IgD-negative memory B cell (primary cell): ENCODE measurements around the gene SCGN. TPM values are rescaled to one million over a fixed set of nuclear protein-coding genes. Genes with fewer than 3 reads are reported as not detected.

ENCODE experiments used
- H3K27ac Mint-ChIP-seq, 3 donors: one replicate each; pipeline ENCODE4 v1.8.0; 2020 to 2022; ENCODE audit warnings: mild to moderate bottlenecking in 3 of 3, mixed read lengths in 3 of 3, moderate library complexity in 1 of 3
- H3K27me3 Mint-ChIP-seq: one replicate; pipeline ENCODE4 v1.8.0; 2021; ENCODE audit warnings: mixed read lengths
- H3K36me3 Mint-ChIP-seq: one replicate; pipeline ENCODE4 v1.8.0; 2020; ENCODE audit warnings: mild to moderate bottlenecking, mixed read lengths
- H3K4me1 Mint-ChIP-seq, 3 donors: one replicate each; pipeline ENCODE4 v1.8.0; 2020 to 2022; ENCODE audit warnings: mixed read lengths in 3 of 3, mild to moderate bottlenecking in 1 of 3
- H3K4me3 Mint-ChIP-seq, 4 donors: one replicate each; pipeline ENCODE4 v1.8.0; 2020 to 2022; ENCODE audit warnings: mild to moderate bottlenecking in 4 of 4, mixed read lengths in 4 of 4, moderate library complexity in 3 of 4
- H3K9me3 Mint-ChIP-seq, 3 donors: one replicate each; pipeline ENCODE4 v1.8.0; 2020 to 2021; ENCODE audit warnings: mixed read lengths in 3 of 3, mild to moderate bottlenecking in 1 of 3
- polyA plus RNA-seq: library from polyadenylated mRNA; unstranded; fragments of 300-500 nt; fragmentation: Illumina TruSeq; gene quantifications from one replicate; pipeline ENCODE4 v1.2.3, GENCODE V29; 2021

SCGN gene
- polyA plus RNA-seq, 1 donor from 2014 or later: not detected

DNA sequence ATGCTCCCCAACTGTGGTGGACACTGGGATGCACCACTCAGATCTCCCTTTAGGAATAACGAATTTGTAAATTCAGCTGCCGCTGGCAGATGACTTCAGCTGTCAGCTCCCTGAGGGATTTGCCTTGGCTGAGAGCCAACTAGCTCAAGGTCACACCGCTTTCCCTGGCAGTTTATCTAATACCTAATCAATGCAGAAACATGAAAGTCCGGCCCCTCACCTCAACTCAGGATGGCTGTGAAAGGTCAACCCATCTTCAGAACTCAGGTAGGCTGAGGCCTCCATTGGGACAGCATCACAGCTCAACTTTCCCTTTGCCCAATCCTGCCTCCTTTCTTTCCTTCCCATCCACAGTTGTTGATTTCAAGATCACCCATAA, 22.8 kb upstream of the SCGN start:
- H3K27me3 Mint-ChIP-seq: peaks cover 12% of the 10 kb centered on the region
- H3K4me1 Mint-ChIP-seq: no peaks in the 10 kb centered on the region
- H3K27ac Mint-ChIP-seq: no peak overlapping the region
- peaks cover 2% of the 10 kb centered on the region for H3K36me3 Mint-ChIP-seq
- no peaks in the 10 kb centered on the region for H3K9me3 Mint-ChIP-seq
- peak overlapping the region in 1 of 4 donors; percentile 1 for H3K4me3 Mint-ChIP-seq

DNA sequence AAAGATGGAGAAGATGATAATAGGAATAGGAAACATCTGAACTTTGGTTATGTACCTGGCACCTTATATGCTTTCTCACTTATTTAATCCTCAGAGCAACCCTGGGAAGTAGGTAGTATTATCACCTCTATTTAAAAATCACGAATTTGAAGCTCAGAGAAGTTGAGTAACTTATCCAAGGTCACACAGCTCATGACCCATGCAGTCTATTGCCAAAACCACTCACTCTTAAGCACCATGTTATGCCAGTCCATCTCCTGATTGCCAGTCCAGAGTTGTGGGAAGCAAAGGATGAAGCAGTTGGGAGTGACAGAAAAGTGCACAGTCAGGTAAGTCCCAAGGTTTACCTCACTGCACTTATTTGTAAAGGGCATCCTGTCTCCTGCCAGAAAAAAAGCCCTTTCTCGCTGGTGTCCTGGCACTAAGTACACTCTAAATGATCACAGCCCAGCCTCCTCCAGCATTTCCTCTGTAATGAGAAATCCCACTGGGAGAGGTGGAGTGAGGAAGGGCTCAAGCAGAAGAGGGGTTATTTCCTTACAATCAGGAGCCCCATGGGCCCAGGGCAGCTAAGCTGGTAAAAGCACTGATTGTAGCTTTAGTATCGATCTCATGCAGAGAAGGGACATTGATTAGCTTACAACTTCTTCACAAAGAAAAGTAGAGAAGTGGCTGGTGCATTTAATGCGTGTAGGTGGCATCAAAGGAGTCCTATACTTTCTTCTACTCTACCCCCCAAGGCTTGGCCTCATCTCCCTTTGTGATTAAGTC, 21.3 kb upstream of the SCGN start:
- H3K4me1 Mint-ChIP-seq: no peaks in the 10 kb centered on the region
- H3K9me3 Mint-ChIP-seq: no peaks in the 10 kb centered on the region
- H3K27me3 Mint-ChIP-seq: peaks cover 12% of the 10 kb centered on the region
- no peak overlapping the region for H3K4me3 Mint-ChIP-seq
- no peak overlapping the region for H3K27ac Mint-ChIP-seq
- peaks cover 2% of the 10 kb centered on the region for H3K36me3 Mint-ChIP-seq

GRCh38 chr6:25635886-25636317, 16.1 kb upstream of the SCGN start:
- Mint-ChIP-seq H3K27me3 (peaks cover 11% of the 10 kb centered on the region), H3K27ac (no peak overlapping the region), H3K9me3 (peaks cover 0 to 4% (median 3%) of the 10 kb centered on the region in 3 donors), H3K4me3 (no peak overlapping the region), H3K4me1 (no peaks in the 10 kb centered on the region), H3K36me3 (no peaks in the 10 kb centered on the region)

DNA sequence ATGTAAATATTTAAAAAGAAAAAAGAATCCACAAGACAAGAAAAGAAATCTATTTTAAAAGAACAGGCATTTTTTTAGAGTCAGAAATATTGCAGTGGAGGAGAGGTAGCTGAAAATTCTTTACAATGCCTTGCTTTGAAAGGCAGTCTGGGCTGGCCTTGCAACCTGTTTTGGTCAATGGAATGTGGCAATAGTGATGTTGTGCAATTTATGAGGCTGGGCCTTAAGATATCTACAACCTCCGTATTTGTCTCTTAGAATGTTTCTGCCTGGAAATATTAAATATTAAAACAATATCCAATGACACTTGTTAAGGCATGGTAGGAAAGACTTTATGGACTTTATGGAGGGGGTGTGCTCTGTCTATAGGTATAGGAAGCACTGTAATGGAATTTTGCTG, 14.8 kb upstream of the SCGN start:
- H3K27me3 Mint-ChIP-seq: peaks cover 14% of the 10 kb centered on the region
- H3K4me3 Mint-ChIP-seq: no peak overlapping the region
- H3K36me3 Mint-ChIP-seq: no peaks in the 10 kb centered on the region
- H3K9me3 Mint-ChIP-seq: peaks cover 0 to 11% (median 3%) of the 10 kb centered on the region in 3 donors
- H3K27ac Mint-ChIP-seq: no peak overlapping the region
- no peaks in the 10 kb centered on the region for H3K4me1 Mint-ChIP-seq

DNA sequence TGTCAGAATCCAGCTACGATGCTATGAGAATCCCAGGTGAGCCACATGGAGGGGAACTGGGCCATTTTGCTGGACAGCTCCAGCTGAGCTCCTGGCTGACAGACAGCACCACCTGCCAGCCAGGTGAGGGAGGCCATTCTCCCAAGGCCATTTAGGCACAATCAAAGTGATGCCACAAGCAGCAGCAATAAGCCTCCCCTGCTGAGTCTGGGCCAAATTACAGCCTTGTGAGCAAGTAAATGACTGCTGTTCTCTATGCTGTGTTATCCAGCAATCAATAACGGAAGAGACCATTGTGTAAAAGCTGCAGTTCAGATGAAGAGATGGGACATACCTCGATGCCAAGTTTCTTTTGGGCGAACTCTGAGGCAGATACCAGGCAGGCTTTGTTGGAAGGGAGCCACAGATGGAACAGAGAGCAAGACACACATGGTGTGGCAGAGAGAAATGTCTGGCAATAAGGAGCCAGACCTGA, 14.0 kb upstream of the SCGN start:
- Mint-ChIP-seq H3K4me1 (no peaks in the 10 kb centered on the region), H3K36me3 (no peaks in the 10 kb centered on the region), H3K27ac (no peak overlapping the region), H3K4me3 (no peak overlapping the region), H3K9me3 (peaks cover 0 to 11% (median 3%) of the 10 kb centered on the region in 3 donors), H3K27me3 (peaks cover 15% of the 10 kb centered on the region)

- no peaks in the 10 kb centered on the region for H3K36me3 Mint-ChIP-seq
- H3K27ac Mint-ChIP-seq: no peak overlapping the region
- peaks cover 0 to 11% (median 3%) of the 10 kb centered on the region in 3 donors for H3K9me3 Mint-ChIP-seq
- H3K27me3 Mint-ChIP-seq: peaks cover 21% of the 10 kb centered on the region
- no peaks in the 10 kb centered on the region for H3K4me1 Mint-ChIP-seq
- H3K4me3 Mint-ChIP-seq: peak overlapping the region in 1 of 4 donors; percentile 3
These were observed 12.4 kb upstream of the SCGN start for GRCh38 chr6:25639653-25640052.

DNA sequence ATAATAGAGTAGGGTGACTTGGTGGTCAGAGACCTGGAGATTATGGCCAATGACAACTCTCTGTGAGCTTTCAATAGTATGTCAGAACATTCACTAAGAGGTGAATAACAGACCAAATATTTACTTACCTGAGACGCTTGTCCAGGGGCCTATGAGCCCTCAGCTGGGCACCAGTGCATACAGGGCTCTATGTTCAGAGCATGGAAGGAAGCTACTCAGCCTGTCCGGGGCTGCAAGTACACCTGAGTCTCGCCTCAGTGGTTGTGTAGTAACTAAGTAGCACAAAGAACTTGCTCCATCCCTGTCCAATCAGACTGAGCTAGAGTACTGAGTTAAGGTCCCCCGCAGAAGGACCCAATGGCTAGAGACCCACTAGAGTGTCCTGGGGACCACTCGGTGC, 11.6 kb upstream of the SCGN start:
- H3K27ac Mint-ChIP-seq: no peak overlapping the region
- no peaks in the 10 kb centered on the region for H3K4me1 Mint-ChIP-seq
- H3K27me3 Mint-ChIP-seq: peaks cover 22% of the 10 kb centered on the region
- no peaks in the 10 kb centered on the region for H3K36me3 Mint-ChIP-seq
- no peak overlapping the region for H3K4me3 Mint-ChIP-seq
- H3K9me3 Mint-ChIP-seq: peaks cover 0 to 11% (median 3%) of the 10 kb centered on the region in 3 donors

DNA sequence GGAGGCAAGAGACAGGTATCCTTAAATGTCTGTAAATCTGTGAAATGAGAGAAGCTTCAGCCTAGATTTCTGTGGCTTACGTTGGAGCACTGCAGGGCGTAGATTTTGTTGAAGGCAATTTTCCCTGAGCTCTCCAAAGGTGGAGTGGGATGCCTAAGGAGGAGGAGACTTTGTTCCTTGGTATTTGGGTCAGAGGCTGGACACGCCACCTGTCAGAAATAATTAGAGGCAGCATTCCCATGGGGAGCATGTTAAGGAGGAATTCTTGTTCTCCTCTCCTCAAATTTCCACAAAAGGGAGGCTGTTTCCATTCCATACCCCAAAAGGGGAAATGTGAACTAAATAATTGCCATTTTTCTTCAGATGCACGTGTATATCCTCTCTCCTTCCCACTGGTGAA, 11.1 kb upstream of the SCGN start:
- Mint-ChIP-seq H3K4me3 (no peak overlapping the region), H3K36me3 (no peaks in the 10 kb centered on the region), H3K9me3 (peaks cover 0 to 11% (median 3%) of the 10 kb centered on the region in 3 donors), H3K4me1 (no peaks in the 10 kb centered on the region), H3K27me3 (peaks cover 25% of the 10 kb centered on the region), H3K27ac (no peak overlapping the region)

GRCh38 chr6:25641377-25641776, 10.6 kb upstream of the SCGN start:
- Mint-ChIP-seq H3K27ac (no peak overlapping the region), H3K4me1 (no peaks in the 10 kb centered on the region), H3K9me3 (peaks cover 0 to 11% (median 3%) of the 10 kb centered on the region in 3 donors), H3K36me3 (no peaks in the 10 kb centered on the region), H3K4me3 (no peak overlapping the region), H3K27me3 (peaks cover 27% of the 10 kb centered on the region)

DNA sequence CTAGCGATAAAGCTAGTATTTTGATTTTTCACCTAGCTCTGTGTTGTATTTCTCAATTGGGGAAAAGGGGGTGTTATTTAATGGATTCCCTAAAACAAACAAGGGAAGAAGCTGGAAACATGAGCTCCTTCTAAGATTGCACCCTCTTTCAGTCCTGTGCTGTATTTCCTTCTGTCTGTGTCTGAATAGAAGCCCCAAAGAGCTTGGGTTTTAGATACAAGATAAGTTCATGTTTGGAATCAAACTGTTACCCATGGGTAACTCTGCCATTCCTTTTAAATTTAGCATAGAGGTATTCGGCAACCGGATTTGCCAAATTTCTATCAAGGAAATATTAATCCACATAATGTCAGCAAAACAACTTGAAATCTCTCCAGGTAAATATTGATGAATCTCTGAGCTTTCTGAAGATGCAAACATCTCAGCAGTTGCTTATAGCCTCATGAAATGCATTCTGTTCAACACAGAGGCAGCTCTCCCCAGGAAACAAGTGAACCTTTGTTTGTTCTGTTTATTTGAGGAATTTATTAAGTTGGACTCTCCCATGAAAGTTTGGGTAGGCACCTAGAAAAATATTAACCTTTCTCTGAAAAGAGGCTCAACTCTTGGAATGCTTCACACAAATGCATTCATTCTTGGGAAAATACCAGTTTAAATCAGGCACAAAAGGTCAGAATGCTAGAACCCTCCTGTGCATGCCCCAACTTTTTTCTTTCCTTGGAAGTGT, 9.9 kb upstream of the SCGN start:
- no peaks in the 10 kb centered on the region for H3K4me1 Mint-ChIP-seq
- no peaks in the 10 kb centered on the region for H3K36me3 Mint-ChIP-seq
- H3K27ac Mint-ChIP-seq: no peak overlapping the region
- H3K9me3 Mint-ChIP-seq: peaks cover 0 to 11% (median 3%) of the 10 kb centered on the region in 3 donors
- no peak overlapping the region for H3K4me3 Mint-ChIP-seq
- peaks cover 27% of the 10 kb centered on the region for H3K27me3 Mint-ChIP-seq

- H3K27ac Mint-ChIP-seq: no peak overlapping the region
- H3K36me3 Mint-ChIP-seq: no peaks in the 10 kb centered on the region
- H3K27me3 Mint-ChIP-seq: peaks cover 27% of the 10 kb centered on the region
- H3K9me3 Mint-ChIP-seq: peaks cover 0 to 11% (median 3%) of the 10 kb centered on the region in 3 donors
- no peak overlapping the region for H3K4me3 Mint-ChIP-seq
- no peaks in the 10 kb centered on the region for H3K4me1 Mint-ChIP-seq
These were observed 9.2 kb upstream of the SCGN start for GRCh38 chr6:25642667-25643328.

DNA sequence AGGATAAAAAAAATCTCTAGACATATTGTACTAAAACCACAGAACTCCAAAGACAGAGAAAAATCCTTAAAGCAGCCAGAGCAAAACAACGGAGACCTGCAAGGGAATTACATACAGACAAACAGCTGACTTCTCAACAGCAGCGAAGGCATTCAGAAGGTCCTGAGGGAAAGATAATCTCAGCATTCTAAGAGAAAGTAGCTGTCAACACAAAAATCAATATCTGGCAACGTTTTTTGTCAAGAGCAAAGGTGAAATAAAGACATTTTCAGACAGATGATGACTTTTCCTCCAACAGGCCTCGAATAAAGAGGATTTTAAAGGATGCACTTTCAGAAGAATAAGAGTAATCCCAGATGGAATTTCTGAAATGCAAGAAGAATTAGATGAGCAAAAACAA, 6.1 kb upstream of the SCGN start:
- no peak overlapping the region for H3K4me3 Mint-ChIP-seq
- peaks cover 26% of the 10 kb centered on the region for H3K27me3 Mint-ChIP-seq
- peaks cover 0 to 7% (median 0%) of the 10 kb centered on the region in 3 donors for H3K9me3 Mint-ChIP-seq
- H3K27ac Mint-ChIP-seq: no peak overlapping the region
- H3K36me3 Mint-ChIP-seq: no peaks in the 10 kb centered on the region
- no peaks in the 10 kb centered on the region for H3K4me1 Mint-ChIP-seq

GRCh38 chr6:25649611-25650010, 2.4 kb upstream of the SCGN start:
- H3K4me3 Mint-ChIP-seq: no peak overlapping the region
- peaks cover 0 to 2% (median 0%) of the 10 kb centered on the region in 3 donors for H3K4me1 Mint-ChIP-seq
- H3K27me3 Mint-ChIP-seq: peaks cover 24% of the 10 kb centered on the region
- H3K27ac Mint-ChIP-seq: no peak overlapping the region
- no peaks in the 10 kb centered on the region for H3K36me3 Mint-ChIP-seq
- H3K9me3 Mint-ChIP-seq: peaks cover 0 to 4% (median 0%) of the 10 kb centered on the region in 3 donors

DNA sequence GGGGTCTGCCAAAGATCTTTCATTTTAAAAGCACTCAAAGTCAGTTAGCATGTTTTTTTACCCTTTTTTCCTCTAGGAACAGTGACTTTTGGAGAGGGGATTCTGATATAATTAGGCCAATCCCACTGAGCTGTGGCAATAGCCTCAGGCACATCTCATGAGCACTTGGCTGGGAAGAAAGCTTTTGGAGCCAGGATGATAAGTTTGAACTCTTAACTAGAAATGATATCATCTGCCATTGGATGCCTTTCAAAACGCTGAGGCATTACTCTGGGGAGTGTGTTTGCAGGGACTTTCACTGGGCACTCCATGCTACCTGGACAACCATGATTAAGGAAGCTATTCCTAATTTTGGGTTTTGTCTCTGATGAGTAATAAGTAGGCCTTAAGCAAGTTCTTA, 3.7 kb downstream of the SCGN start:
- Mint-ChIP-seq H3K4me1 (peaks cover 0 to 2% (median 0%) of the 10 kb centered on the region in 3 donors), H3K36me3 (no peaks in the 10 kb centered on the region), H3K9me3 (peaks cover 0 to 9% (median 0%) of the 10 kb centered on the region in 3 donors), H3K4me3 (no peak overlapping the region), H3K27ac (no peak overlapping the region), H3K27me3 (peaks cover 21% of the 10 kb centered on the region)
